ENCODE measurements around the gene TSSK3.

DNA sequence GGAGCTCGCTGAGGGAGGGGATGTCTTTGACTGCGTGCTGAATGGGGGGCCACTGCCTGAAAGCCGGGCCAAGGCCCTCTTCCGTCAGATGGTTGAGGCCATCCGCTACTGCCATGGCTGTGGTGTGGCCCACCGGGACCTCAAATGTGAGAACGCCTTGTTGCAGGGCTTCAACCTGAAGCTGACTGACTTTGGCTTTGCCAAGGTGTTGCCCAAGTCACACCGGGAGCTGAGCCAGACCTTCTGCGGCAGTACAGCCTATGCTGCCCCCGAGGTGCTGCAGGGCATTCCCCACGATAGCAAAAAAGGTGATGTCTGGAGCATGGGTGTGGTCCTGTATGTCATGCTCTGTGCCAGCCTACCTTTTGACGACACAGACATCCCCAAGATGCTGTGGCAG lies 1.4 kb downstream of the TSSK3 start:
- TF ChIP-seq, protein P1, sequence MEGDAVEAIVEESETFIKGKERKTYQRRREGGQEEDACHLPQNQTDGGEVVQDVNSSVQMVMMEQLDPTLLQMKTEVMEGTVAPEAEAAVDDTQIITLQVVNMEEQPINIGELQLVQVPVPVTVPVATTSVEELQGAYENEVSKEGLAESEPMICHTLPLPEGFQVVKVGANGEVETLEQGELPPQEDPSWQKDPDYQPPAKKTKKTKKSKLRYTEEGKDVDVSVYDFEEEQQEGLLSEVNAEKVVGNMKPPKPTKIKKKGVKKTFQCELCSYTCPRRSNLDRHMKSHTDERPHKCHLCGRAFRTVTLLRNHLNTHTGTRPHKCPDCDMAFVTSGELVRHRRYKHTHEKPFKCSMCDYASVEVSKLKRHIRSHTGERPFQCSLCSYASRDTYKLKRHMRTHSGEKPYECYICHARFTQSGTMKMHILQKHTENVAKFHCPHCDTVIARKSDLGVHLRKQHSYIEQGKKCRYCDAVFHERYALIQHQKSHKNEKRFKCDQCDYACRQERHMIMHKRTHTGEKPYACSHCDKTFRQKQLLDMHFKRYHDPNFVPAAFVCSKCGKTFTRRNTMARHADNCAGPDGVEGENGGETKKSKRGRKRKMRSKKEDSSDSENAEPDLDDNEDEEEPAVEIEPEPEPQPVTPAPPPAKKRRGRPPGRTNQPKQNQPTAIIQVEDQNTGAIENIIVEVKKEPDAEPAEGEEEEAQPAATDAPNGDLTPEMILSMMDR (conservative IDR thresholded peaks at IDR 0.05; ENCODE audit: low read depth, low read length), result no peak
- no peak for TF ChIP-seq EZH2 (IDR thresholded peaks at IDR 0.05; ENCODE audit: borderline replicate concordance, low read depth, low read length, poor library complexity, severe bottlenecking)
